OCI-LY1 (cell line): ENCODE data around the gene UBQLNL.

Experiments
- CTCF ChIP-seq: fragments of 200-600 bp; sonication (generic), shearing (Covaris generic); IDR thresholded peaks from 2 replicates; pipeline ENCODE4 v1.5.1; 2017; ENCODE audit warnings: mild to moderate bottlenecking, antibody characterized with exemption, low read length, moderate library complexity, mixed read lengths
- EZH2 ChIP-seq: fragments of 200-600 bp; sonication (generic), shearing (Covaris generic); IDR thresholded peaks from 2 replicates; pipeline ENCODE4 v1.8.0; 2017; ENCODE audit warnings: borderline replicate concordance, mixed run types, mild to moderate bottlenecking, antibody characterized with exemption, low read length, moderate library complexity, mixed read lengths

DNA sequence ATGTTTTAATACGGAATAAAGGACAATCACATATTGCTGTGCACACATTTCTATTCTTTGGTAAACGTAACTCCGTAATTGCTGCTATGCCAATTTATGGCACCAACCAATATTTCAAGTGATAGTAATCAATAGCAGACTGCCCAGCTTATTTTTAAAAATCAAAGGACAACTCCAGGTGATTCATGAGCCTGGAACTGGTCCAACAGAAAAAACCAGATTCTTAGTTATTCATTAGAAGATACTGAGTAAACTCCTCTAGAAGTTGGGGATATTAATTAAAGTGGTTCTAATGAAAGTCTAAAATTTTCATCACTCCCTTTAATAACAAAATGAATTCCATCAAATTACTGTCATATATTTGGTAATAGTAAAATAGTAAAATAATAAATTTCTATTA lies 41.3 kb upstream of the UBQLNL start:
- TF ChIP-seq EZH2: no peak
- TF ChIP-seq CTCF: no peak
